Stimulated activated naive CD8-positive, alpha-beta T cell treated with anti-CD3 and anti-CD28 coated beads, Interleukin-15, Interleukin-2, amounts not matched to agents 100 U/mL and 50 U/mL, for 24 hours (primary cell): ENCODE data around the gene PDE2A.

Source experiments
- ATAC-seq: fragments of 150-1000 bp; cut with Tn5 transposase; one replicate; pipeline ENCODE4 v1.10.0; 2021
- DNase-seq: peaks from one replicate; pipeline ENCODE4 v3.0.0; 2021

PDE2A gene

DNA sequence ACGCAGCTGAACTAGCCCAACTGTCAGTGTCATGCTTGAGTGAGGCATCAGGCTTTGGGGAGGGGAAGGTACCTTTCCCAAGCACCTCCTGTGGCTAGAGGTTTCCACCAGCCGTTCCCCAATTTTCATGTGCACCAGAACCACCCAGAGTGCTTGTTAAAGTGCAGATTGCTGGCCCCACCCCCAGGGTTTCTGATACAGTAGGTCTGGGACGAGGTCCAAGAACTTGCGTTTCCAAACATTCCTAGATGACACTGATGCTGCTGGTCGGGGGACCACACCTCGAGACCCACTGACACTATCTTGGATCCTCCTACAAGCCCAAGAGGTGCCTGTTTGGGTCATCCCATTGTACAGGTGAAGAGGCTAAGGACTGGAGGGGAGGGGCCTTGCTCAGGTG lies 59.8 kb downstream of the PDE2A start:
- no peak for DNase-seq
- ATAC-seq: no peak

DNA sequence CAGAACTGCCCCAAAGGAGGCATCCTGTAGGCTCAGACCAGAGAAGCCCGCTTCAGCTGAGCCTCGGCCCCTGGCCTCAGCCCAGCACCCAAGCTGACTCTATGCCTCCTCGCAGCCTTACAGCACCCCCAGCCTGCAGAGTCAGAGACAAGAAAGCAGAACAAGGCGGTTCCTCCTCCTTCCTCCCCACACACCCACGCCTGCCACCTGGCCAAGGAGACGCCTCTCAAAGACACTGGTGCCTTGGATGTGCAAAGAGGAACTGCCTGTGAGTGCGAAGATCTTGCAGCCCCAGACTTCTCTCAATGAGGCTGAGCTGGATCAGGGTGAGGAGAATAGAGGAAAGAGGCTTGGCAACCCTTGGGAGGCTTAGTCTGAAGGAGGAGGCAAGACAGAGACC lies 60.2 kb downstream of the PDE2A start:
- peak; percentile 18 for DNase-seq
- ATAC-seq: peak; percentile 45

DNA sequence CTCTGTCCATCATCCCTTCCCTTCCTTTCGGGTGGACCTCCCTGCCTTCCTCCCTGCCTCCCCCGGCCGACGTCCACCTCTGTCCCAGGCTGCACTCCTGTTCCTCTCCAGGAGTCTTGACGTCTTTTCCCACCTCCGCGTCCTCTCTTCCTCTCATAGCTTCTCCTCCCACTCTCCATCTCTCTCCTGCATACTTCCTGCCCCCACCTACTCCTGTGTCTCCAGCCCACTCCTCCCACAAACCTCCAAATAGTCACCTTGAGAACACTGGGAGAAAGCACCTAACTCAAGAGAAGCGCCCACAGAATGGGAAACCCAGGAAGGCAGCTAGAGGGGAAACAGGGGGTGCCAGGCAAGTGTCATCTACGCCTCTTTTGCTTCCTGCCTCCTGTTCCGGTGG lies 60.8 kb downstream of the PDE2A start:
- DNase-seq (no peak), ATAC-seq (no peak)

DNA sequence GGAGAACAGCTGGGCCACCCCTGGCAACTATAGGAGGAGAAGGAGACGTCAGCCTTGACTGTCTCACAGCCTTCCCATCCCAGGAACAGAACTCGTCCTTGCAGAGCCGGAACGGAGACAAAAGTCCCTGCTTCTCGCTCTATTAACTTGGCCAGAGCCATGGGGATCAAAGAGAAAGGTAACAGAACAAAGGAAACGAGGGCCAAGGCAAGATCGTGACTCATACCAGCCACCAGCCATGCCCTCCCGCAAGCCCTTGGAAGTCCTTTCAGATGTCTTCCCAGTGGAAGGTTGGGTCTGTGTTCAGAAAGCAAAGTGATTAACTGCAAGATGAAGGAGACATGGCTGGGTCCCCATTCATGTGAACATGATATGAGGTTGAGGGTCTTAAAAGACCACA lies 64.7 kb downstream of the PDE2A start:
- ATAC-seq (no peak), DNase-seq (no peak)

DNA sequence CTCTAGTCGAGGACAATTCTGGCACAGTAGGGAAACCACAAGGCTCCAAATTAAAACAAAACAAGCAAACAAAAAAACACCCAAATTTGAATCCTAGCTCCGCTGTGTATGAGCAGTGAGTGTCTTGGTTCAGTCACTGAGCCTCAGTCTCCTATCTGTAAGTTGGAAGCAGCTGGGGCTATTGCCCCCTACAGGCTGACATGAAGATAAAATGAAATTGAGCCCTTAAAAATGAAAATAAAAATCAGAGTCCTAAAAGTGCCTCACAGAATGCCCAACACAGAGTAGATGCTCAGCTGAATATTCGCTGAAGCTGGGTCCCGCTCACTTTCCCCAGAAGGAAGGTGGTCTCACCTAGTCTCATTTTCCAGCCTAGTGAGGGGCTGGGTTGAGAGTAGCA lies 65.2 kb downstream of the PDE2A start:
- ATAC-seq (no peak), DNase-seq (no peak)

DNA sequence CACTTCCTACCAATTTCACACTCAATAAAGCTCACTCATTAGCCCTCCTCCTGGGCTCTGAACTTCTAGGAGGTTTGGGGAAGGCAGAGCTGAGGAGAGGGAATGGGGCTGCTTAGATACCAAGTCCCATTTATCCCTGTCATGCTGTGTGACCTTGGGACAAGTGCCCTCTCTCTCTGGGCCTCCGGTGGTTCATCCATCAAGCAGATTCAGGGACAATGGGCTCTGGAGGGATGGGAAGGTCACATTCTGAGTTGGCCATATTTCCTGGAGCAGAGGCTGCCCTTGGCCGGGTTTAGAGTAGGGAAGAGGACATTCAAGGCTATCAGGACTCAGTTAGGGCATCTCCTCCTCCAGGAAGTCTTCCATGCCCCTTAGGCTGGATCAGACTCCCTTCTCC lies 66.7 kb downstream of the PDE2A start:
- DNase-seq (no peak), ATAC-seq (no peak)

DNA sequence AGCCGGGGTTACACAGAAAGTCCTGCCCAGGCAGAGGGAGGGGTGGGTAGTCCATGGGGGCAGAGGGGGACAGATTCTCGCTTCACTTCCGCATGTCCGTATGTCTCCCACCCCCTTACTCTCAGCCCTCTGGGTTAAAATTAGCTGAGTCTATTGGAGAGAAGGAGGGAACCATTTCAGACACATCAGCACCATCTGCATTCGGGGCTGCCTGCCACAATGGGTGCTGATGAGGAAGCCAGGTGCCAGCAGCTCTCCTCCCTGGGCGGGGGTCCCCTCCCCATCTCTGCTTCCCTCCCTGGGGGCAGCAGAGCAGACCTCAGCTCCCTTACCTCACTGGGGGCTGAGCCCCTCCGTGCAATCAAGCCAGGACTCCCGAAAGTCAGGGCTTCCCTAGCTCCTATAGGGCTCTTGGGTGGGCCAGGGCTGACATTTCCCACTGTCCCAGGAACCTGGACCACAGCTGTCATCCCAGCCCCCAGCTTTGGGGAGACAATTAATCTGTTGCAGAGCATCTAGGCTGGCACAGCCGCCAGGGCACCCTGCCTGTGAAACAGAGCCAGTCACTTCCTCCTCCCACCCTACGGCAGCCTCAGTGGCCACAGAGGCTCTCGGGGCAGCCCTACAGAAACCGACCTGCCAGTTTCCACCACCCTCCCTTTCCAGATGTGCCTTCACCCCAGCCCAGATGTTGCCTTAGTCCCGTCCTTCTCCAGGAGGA lies 67.3 kb downstream of the PDE2A start:
- DNase-seq (no peak), ATAC-seq (no peak)

DNA sequence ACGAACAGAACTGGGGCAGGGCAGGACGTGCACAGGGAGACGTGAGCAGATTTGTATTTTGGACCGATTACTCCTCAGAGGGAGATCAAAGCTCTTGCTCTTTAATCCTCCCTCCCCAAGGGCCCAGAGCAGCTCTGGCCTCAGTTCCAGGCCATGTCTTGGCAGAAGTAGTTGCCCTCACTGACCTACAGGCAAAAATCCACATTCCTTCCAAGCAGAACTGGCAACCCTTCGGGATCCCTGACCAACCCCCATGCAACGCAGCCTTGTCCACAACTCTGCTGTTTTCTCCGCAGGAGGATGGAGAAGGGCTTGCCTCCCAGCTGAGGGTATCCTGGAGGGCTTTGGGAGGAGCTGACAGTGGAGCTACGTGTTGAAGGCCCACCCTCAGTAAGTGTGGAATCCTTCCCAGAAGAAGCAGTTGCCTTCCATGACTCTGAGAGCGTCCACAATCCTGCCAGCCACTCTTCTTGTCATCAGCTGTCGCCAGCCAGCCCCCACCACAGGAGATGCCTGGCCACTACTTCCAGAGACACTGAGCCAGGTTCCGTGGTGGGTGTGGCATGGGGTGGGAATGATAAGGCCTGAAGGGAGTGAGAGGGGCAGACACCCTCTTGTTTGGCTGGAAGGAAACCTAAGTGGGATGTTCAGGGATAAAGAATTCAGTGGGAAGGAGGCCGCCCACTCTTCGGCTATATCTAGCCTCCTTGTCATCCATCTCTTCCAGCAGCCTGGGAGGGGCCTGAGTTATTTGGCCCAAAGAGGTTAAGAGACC lies 68.1 kb downstream of the PDE2A start:
- ATAC-seq: no peak

DNA sequence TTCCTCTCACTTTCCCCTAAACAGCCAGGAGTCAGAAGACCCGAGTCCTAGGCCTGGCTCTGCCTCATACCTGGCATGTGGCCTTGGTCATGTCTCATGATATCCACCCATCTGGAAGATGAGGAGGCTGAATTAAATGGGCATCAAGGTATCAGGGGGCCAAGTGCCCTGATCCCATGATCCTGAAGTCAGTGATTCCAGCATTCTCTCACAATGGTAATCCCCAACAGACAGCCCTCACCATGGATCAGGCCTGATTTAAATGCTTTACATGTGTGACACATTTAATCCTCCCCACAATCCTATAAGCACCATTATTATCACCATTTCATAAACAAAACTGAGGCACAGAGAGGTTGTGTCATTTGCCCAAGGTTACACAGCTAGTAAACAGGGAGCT lies 70.0 kb downstream of the PDE2A start:
- ATAC-seq: no peak
- DNase-seq: no peak

More for the DNA sequence above, 68.1 kb downstream of the PDE2A start:
- no peak for DNase-seq

DNA sequence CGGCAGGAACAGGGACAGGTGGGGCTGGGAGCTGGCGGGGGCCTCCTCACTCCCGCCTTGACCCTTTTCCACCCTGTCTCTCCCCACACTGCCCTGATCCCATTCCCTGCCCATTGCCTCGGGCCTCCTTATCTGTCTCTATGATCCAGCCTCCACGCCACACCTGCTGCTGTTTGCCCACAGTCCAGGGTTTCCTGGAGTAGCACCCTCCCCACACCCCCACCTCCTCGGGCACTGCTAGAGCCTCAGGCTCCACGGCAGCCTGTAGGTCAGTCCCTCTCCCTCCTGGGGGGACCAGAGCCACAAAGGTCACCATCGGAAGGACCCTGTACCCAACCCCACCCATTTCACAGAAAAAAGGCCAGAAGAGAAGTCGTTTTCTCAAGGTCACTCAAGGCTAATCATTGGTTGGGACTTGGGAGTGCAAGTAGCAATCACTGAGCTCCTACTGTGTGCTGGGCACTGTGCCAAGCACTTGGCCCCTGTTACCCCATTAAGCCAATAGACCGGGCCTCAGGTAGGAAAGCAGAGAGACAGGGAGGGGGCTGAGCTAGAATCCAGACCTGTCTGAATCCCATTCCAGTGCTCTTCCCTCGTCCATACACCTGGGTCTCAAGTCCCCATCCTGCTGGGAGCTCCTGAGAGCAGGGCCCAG lies 71.8 kb downstream of the PDE2A start:
- DNase-seq (no peak), ATAC-seq (no peak)

DNA sequence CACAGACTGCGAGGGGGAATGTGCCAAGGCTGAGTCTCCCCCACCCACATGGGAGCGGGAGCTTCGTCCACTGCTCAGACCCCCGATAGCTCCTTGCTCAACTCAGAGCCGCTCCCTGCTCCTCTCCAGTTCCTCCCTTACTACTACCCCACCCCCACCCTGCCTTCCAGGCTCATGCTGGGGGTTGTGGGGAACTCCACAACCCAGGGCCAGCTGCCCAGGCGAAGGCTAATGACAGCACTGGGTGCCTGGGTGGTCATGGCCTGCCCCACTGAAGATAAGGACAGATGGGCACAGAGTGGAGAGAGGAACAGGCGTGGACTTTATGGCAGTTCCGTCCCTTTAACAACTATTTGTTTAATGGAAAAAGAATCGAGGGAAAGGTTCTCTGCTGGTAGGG lies 73.7 kb downstream of the PDE2A start:
- DNase-seq: no peak
- ATAC-seq: no peak

DNA sequence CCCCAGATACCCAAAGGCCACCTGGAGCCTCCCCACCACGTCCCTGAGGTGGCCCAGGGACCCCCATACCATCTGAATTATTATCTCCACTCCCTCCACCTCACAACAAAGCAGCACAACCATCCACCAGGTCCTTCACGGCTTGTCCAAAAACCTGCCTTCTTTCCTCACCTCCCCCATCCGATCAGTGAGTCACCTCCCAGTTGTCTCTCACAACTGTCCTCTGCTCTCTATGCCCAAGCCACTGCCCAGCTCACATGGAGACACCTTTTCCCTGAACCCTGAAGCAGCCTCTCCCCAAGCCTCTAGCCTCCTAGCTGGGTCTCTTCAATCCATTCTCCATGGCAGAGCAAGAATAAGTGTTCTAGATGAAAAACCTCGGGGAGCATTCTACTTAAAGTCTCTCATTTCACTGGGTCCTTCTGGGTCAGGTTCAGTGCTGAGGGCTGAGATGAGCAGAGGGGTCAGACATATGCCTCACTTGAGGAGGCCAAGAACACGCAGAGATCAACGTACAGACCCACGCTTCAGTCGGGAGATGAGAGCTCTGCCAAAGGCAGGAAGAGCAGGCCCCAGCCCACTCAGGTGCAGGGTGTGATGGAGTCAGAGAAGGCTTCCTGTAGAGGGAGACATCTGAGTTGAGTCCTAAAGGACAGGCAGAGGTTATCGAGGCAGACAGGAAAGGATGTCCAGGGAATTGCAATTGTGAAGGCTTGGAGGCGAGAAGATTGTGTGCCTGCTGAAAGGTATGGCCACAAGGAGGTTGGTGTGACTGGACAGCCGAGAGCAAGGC lies 74.7 kb downstream of the PDE2A start:
- ATAC-seq (no peak), DNase-seq (no peak)

DNA sequence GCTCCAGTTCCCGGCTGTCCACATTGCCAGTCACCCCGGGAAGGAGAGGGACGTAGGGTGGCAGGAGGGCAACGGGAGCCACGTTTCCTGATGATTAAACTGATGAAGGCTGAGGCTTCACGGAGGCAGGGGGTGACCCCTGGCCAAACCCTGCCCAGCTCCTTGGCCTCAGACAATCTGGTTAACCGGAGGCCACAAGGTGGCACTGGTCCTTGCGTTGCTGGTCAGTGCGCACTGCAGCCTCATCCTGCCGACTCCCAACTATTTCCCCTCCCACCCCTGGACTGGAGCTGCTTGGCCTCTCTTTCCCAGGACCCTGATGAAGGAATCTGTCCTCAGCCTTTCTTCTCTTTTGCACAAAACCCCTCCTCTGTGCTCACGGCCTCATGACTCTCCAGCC lies 75.3 kb downstream of the PDE2A start:
- DNase-seq (no peak), ATAC-seq (no peak)

DNA sequence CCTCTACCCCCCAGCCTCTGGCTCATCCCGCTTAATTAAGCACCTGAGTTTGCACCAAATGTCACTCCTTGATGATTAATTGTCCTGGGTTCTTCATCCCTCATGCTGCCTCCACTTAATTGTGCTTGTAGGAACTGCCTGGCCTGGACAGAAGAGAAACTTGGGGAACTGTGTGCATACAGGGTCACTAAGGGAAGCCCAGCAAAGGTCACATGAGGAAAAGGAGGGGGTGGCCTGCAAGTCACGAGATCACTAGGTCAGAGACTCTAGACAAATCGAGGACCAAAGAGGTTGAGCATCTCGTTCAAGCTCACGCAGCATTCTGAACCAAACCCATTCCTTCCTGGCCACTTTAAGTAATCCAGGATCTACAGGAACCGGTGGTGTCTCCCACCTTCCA lies 75.8 kb downstream of the PDE2A start:
- DNase-seq: no peak
- ATAC-seq: no peak

DNA sequence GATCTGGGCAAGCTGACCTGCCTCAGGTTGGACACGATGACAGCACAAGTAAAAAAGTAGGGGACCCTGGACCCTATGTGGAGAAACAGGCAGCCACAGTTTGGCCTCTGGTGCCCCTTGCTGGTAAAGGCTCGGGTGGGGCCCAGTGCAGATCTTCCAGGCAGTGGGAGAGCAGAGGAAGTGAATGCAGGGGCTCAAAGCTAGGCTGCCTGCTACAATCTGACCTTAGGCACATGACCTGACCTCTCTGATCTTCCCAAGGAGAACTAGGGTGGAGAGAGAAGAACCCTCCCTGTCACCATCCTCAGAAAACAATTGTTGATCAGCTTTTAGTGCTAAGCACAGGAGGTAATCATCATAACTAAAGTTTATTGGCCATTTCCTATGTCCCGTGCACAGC lies 76.5 kb downstream of the PDE2A start:
- ATAC-seq (no peak), DNase-seq (no peak)

DNA sequence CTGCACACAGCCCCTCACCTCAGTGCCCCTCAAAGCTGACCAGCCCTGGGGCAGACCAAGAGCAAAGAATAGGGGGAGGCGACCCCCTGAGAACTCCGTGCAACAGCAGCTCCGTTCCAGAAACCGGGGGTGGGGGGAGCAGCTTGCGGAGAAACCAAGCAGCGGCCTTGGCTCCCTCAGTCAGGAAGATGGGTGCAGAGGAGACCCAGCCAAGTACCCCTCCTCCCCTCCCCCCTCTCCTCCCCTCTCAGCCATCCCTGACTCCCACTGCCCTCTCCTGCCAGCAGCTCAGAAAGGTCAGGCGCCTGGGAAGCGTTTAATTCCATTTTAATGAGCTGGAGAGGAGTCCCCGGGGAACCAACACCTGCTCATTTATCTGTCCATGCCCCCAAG lies 78.9 kb downstream of the PDE2A start:
- DNase-seq: no peak
- no peak for ATAC-seq

DNA sequence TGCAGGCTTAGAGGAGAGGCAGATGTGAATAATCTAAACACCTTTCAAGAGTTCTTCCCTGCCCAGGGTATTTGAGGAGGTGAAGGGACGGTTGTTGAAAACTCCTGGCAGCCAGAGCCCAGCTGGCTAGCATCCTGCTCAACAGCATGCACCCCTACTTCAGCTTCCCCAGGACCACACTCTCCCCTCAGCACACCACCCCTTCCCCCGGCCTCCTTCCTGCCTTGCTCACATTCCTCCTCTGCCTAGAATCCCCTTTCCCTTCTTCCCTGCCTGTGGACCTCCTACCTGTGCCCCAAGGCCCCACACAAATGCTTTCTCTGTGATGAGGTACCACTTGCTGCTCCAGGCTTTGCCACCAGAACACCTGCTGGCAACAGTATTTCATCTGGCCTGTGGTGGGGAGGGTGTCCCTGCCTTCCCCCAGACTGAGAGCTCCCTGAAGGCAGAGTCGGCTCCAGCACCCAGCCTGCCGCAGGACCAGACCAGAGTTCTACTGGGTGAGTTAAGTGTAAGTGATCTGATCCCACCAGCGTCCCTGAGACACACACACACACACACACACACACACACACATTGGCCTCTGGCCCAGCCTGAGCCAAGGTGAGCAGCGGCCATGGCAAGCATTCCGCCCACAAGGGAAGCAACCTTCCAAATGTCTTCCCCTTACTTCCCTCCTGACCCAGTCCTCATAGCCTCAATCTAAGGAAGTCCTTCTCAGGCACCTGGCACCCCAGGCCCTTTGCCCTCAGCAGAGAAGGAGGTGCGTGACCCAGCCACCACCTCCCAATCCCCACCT lies 79.5 kb downstream of the PDE2A start:
- no peak for ATAC-seq

DNA sequence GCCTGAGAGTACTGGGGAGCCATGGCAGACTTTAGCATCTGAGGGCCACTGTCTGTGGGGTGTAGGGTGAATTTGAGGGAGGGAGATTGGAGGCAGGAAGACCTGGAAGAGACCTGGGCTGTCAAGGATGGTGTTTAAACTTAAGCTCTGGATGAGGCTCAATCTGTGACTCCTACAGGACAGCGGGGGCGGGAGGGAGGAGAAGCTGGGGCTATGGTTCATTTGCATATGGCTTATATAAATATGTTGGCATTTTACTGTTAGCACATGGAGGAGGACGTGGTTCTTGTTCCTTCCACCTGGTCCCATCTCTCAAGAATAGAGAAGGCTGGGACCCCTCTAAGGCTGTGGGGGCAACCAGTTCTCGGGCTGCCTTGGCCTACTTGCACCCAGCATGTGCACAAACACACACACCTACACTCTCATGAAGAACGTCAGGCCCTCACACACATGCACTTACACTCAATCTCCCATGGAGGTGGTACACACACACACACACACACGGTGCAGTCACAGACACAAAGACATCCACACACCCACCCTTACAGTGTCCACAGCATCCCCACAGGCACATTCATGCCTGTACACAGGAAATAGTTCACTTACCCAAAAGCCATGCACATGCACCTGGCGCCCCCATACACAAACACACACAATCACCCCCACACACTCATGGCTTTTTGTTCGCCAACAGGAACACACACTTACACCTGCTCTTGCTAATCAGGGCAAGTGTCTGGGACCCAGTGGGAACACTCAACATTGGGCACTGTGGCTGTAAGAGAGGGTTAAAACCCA lies 81.3 kb downstream of the PDE2A start:
- ATAC-seq (no peak), DNase-seq (no peak)

More for the DNA sequence above, 79.5 kb downstream of the PDE2A start:
- no peak for DNase-seq

DNA sequence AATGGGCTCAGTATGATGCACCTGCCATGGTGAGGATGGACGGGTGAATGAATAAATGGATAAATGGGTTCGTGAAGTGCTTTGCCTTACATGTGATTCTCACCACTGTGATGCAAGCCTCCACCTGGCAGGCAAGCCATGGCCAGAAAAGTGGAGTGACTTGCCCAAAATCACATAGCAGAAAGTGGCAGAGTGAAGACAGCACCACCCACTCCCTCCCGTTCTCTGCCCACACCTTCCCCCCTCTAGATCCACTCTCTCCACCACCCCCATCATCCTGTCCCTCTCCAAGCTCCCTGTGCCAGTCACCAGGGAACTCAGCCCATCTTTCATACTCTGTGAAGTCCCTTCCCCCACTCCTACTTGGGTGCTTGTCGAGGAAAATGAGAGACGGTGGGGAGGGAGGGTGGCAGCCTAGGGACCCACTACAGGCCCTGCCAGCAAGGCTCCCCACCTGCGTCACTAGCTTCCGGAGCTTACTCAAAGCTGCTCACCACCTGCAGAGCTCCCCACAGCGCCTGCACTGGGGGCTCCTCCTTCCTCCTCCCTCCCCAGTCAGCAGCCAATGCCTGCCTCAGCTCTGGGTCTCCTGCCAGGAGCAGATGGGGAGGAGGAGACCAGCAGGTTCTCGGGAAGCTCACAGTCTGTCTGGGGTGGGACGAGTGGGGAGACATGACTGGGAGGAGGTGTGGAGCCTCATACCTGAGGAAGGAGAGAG lies 82.3 kb downstream of the PDE2A start:
- DNase-seq: peak; percentile 63
- peak; percentile 77 for ATAC-seq

DNA sequence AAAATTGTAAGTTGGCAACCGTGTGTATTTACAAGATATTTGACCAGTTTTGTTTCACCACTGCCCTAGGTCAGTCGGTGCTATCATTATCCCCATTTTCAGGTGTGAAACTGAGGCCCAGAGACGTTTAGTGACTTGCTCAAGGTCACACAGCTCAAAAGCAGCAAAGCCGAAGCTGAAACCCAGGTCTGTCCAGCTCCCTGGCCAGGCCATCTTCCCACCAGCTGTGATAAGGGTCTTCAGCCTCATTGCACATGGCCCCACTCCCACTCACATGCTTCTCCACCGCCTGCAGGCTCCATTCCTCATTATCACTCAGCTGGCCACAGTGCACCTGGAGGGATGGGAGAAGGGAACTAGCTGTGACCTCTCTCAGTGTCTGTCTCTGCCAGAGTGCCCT lies 83.2 kb downstream of the PDE2A start:
- ATAC-seq: no peak
- DNase-seq: no peak
